HepG2 (cell line): ENCODE data around the gene FIZ1. TPM values are rescaled to one million over a fixed set of nuclear protein-coding genes. Genes with fewer than 3 reads are reported as not detected.

Experiments
- ATAC-seq: fragments of 200-7000 bp; cut with Tn5 transposase; 3 replicates; pipeline ENCODE4 v1.9.1; 2020; ENCODE audit warnings: mild to moderate bottlenecking, moderate library complexity
- BruUV-seq: library from RNA; stranded (reverse); fragments of 400-500 nt; replicated peaks from 2 replicates; lab custom pipeline; 2021; lab: Mats Ljungman, UMichigan
- CTCF ChIA-PET: fragments of 300-600 bp; formaldehyde crosslinking; extraction: SDS; loops from one replicate; lab custom pipeline; 2021; ENCODE audit warnings: low total read pairs, inconsistent platforms, low intra/inter-chr PET ratio; lab: Yijun Ruan, JAX
- POLR2A ChIA-PET: fragments of 350-600 bp; sonication (Branson Sonifier 250); formaldehyde crosslinking; loops from one replicate; lab custom pipeline; 2020; ENCODE audit warnings: antibody characterized with exemption, inconsistent platforms; lab: Yijun Ruan, JAX
- DNase-seq: peaks from one replicate; pipeline ENCODE4 v3.0.0-alpha.2; 2015; ENCODE audit warnings: low spot score
- FAIRE-seq: peaks from 3 replicates; lab custom pipeline; 2011; peaks lifted over from hg19 to GRCh38; lab: Jason Lieb, UNC
- H2AFZ ChIP-seq: one replicate; pipeline ENCODE4 v1.6.1; 2011; ENCODE audit warnings: low read length, inconsistent platforms
- H3K27ac ChIP-seq: fragments of 300-600 bp; 3 replicates; pipeline ENCODE4 v1.8.0; 2011; ENCODE audit warnings: mixed run types, mild to moderate bottlenecking, mixed read lengths, low read length, inconsistent platforms; ENCODE audit not compliant: insufficient read depth; ENCODE audit errors: extremely low read length
- H3K27me3 ChIP-seq, 2 experiments: fragments of 200-600 bp in 1 of 2; 2 replicates in 1 of 2; 3 replicates in 1 of 2; pipeline versions ENCODE4 v1.6.0 to v1.8.0; 2011; ENCODE audit warnings: low read length in 2 of 2, mild to moderate bottlenecking in 2 of 2, moderate library complexity in 2 of 2, inconsistent platforms in 1 of 2; ENCODE audit not compliant: insufficient read depth in 2 of 2, control insufficient read depth in 1 of 2
- H3K36me3 ChIP-seq, 2 experiments: fragments of 200-600 bp in 1 of 2; replicated peaks in 1 of 2; 2 replicates in 1 of 2; 3 replicates in 1 of 2; pipeline versions ENCODE4 v1.5.1 to v1.8.0; 2011; ENCODE audit warnings: low read length in 2 of 2, inconsistent platforms in 1 of 2; ENCODE audit not compliant: insufficient read depth in 2 of 2, control insufficient read depth in 1 of 2
- H3K4me1 ChIP-seq: 2 replicates; pipeline ENCODE4 v1.5.1; 2012; ENCODE audit warnings: low read length, inconsistent platforms; ENCODE audit not compliant: insufficient read depth
- H3K4me2 ChIP-seq: 2 replicates; pipeline ENCODE4 v1.6.0; 2011; ENCODE audit warnings: low read depth, low read length, inconsistent platforms
- H3K4me3 ChIP-seq, 3 experiments: fragments of 200-600 bp in 1 of 3; sonication (generic), shearing (Covaris generic) in 1 of 3; replicated peaks in 1 of 3; 2 replicates each; pipeline ENCODE4 v1.5.1; 2011 to 2016; ENCODE audit warnings: low read length in 3 of 3, inconsistent platforms in 2 of 3, low read depth in 2 of 3, mild to moderate bottlenecking in 2 of 3, control low read depth in 1 of 3, mixed read lengths in 1 of 3; ENCODE audit not compliant: insufficient read depth in 1 of 3
- H3K79me2 ChIP-seq: one replicate; pipeline ENCODE4 v1.6.1; 2011; ENCODE audit warnings: low read length, inconsistent platforms; ENCODE audit not compliant: insufficient read depth
- H3K9ac ChIP-seq: 2 replicates; pipeline ENCODE4 v1.6.0; 2011; ENCODE audit warnings: mild to moderate bottlenecking, low read depth, low read length, inconsistent platforms; ENCODE audit not compliant: insufficient read depth
- H3K9me3 ChIP-seq: 2 replicates; pipeline ENCODE4 v1.5.1; 2012; ENCODE audit warnings: mild to moderate bottlenecking, low read length
- H4K20me1 ChIP-seq: 2 replicates; pipeline ENCODE4 v1.6.0; 2011; ENCODE audit warnings: inconsistent platforms, mild to moderate bottlenecking, low read length, moderate library complexity; ENCODE audit not compliant: insufficient read depth
- GATA4 ChIP-seq: sonication (generic); IDR thresholded peaks from 2 replicates; pipeline ENCODE4 v1.6.1; 2016; ENCODE audit warnings: antibody characterized with exemption, low read depth, borderline replicate concordance
- GTF3A ChIP-seq: sonication (generic); formaldehyde crosslinking; conservative IDR thresholded peaks from 2 replicates; pipeline ENCODE4 v1.4.0; 2020; ENCODE audit warnings: mild to moderate bottlenecking, missing genetic modification reagents
- NFKB2 ChIP-seq: sonication (generic); formaldehyde crosslinking; IDR thresholded peaks from 2 replicates; pipeline ENCODE4 v1.4.0; 2020; ENCODE audit warnings: missing genetic modification reagents, borderline replicate concordance
- SNRNP70 ChIP-seq: fragments of 200-400 bp; formaldehyde crosslinking; IDR thresholded peaks from 2 replicates; pipeline ENCODE4 v1.6.1; 2017; ENCODE audit warnings: mild to moderate bottlenecking, low read depth, low read length, moderate library complexity
- ZBTB42 ChIP-seq: sonication (generic); formaldehyde crosslinking; IDR thresholded peaks from 2 replicates; pipeline ENCODE4 v1.5.0; 2020; ENCODE audit warnings: mild to moderate bottlenecking, missing genetic modification reagents
- ZNF317 ChIP-seq: sonication (generic); formaldehyde crosslinking; IDR thresholded peaks from 2 replicates; pipeline ENCODE4 v1.5.0; 2020; ENCODE audit warnings: mild to moderate bottlenecking, missing genetic modification reagents
- ZNF816 ChIP-seq: sonication (generic); formaldehyde crosslinking; IDR thresholded peaks from 2 replicates; pipeline ENCODE4 v1.8.0; 2022; ENCODE audit warnings: missing genetic modification reagents, mild to moderate bottlenecking, borderline replicate concordance
- WGBS: methylation state at CpG from one replicate; pipeline ENCODE4 v1.1.6; 2017; ENCODE audit warnings: low lambda C conversion rate; 5-methylcytosine and 5-hydroxymethylcytosine counted together
- in situ Hi-C: cut with HindIII; loops from 2 replicates; pipeline ENCODE4 v1.10.0; 2017; ENCODE audit warnings: low pct_unique_long_range_greater_than_20kb; ENCODE audit not compliant: extremely low pct_ligation_motif_present
- intact Hi-C: fragments of 100-400 bp; cut with micrococcal nuclease; formaldehyde crosslinking; loops from one replicate; pipeline ENCODE4 v1.10.0; 2022; ENCODE audit not compliant: unreplicated experiment
- polyA plus RNA-seq, 8 experiments: library from polyadenylated mRNA; depleted of rRNA in 3 of 8; stranded (reverse) in 7 of 8; unstranded in 1 of 8; fragments of >200 nt; fragmentation: Illumina TruSeq in 4 of 8; extraction: Trizol in 4 of 8; gene quantifications; 2 replicates each; pipeline versions ENCODE4 v1.2.1 to v1.2.3, GENCODE V29; 2011 to 2016; ENCODE audit warnings: low read depth in 4 of 8, missing spikeins in 1 of 8, mixed read lengths in 1 of 8; ENCODE audit not compliant: insufficient read depth in 1 of 8
- total RNA-seq, 5 experiments: library from RNA; depleted of rRNA; stranded (reverse); fragments of >200 nt; fragmentation: Illumina TruSeq; extraction: Trizol; gene quantifications; 2 replicates each; pipeline ENCODE4 v1.2.3, GENCODE V29; 2016; ENCODE audit warnings: low read depth in 1 of 5
- TF ChIP-seq, protein P1 (sequence below): sonication (generic); formaldehyde crosslinking; IDR thresholded peaks from 2 replicates; pipeline ENCODE4 v1.5.1; 2020; ENCODE audit warnings: mild to moderate bottlenecking, missing genetic modification reagents
- TF ChIP-seq, protein P2 (sequence below): sonication (generic); formaldehyde crosslinking; IDR thresholded peaks from 2 replicates; pipeline ENCODE4 v1.4.0; 2020; ENCODE audit warnings: missing genetic modification reagents

Gene FIZ1
- total and polyA plus RNA-seq, 2 of the 13 experiments (the other 11 are each of a cell fraction or from before 2014, with no cell fraction given): 3.6 to 5.9 TPM

DNA sequence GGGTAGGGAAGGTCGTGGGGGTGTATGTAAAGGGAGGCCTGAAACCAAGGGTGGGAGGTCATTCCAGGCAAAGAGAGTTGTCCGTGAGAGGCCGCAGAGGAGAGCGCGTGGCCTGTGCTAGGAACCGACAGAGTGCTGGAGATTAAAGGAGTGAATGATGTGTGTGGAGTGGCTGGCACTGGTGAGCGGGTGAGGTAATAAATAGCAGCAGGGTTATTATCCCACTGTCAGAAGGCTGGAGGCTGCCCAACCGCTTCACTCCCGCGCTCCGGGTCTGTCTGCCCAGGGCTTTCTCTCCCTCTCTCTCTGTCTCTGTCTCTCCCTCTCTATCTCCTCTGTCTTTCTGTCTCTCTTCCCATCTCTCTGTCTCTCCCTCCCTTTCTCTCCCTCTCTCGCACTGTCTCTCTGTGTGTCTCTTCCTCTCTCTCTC lies 36.0 kb downstream of the FIZ1 start:
- H3K4me1 ChIP-seq: peaks cover 16% of the 10 kb centered on the region
- H3K9ac ChIP-seq: no peak overlapping the region
- FAIRE-seq: no peak
- ChIA-PET POLR2A (no interaction called here), CTCF (no interaction called here)
- peak; percentile 54 for ATAC-seq
- DNase-seq: no peak
- no peaks in the 10 kb centered on the region for H3K36me3 ChIP-seq
- H3K27me3 ChIP-seq: peaks cover 0 to 5% of the 10 kb centered on the region in 2 experiments; a peak in 2 of 5 replicates
- intact Hi-C loops: no loop called here
- in situ Hi-C loops: no loop called here
- no peaks in the 10 kb centered on the region for H3K9me3 ChIP-seq
- no TSS peak for BruUV-seq
- H4K20me1 ChIP-seq: no peaks in the 10 kb centered on the region
- H3K27ac ChIP-seq: no peak overlapping the region
- H3K79me2 ChIP-seq: no peaks in the 10 kb centered on the region
- WGBS: 25% methylated on average over 12 of the region's 12 CpGs
- peak overlapping the region; percentile 29; the same call in 1 of the 2 replicates for H3K4me2 ChIP-seq
- TF ChIP-seq GTF3A (CRISPR knock-in tag): no peak
- TF ChIP-seq ZBTB42 (CRISPR knock-in tag): no peak
- TF ChIP-seq, protein P1, sequence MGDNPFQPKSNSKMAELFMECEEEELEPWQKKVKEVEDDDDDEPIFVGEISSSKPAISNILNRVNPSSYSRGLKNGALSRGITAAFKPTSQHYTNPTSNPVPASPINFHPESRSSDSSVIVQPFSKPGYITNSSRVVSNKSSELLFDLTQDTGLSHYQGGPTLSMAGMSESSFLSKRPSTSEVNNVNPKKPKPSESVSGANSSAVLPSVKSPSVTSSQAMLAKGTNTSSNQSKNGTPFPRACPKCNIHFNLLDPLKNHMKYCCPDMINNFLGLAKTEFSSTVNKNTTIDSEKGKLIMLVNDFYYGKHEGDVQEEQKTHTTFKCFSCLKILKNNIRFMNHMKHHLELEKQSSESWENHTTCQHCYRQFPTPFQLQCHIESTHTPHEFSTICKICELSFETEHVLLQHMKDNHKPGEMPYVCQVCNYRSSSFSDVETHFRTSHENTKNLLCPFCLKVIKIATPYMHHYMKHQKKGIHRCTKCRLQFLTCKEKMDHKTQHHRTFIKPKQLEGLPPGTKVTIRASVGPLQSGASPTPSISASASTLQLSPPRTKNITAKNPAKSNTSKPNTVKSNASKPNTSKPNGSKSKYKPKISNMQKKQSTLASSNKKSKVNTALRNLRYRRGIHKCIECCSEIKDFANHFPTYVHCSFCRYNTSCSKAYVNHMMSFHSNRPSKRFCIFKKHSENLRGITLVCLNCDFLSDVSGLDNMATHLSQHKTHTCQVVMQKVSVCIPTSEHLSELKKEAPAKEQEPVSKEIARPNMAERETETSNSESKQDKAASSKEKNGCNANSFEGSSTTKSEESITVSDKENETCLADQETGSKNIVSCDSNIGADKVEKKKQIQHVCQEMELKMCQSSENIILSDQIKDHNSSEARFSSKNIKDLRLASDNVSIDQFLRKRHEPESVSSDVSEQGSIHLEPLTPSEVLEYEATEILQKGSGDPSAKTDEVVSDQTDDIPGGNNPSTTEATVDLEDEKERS (CRISPR knock-in tag): no peak
- TF ChIP-seq NFKB2 (CRISPR knock-in tag): no peak
- no peak for TF ChIP-seq GATA4
- TF ChIP-seq SNRNP70: no peak
- no peak for TF ChIP-seq ZNF317 (CRISPR knock-in tag)
- no peak for TF ChIP-seq ZNF816 (CRISPR knock-in tag)
- TF ChIP-seq, protein P2, sequence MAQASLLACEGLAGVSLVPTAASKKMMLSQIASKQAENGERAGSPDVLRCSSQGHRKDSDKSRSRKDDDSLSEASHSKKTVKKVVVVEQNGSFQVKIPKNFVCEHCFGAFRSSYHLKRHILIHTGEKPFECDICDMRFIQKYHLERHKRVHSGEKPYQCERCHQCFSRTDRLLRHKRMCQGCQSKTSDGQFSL (CRISPR knock-in tag): no peak
- TF ChIP-seq, all 625 proteins: peak for 0
- Histone ChIP-seq H3K4me3 (no peak overlapping the region), H2AFZ (no peak overlapping the region)
